GM18861 (cell line): ENCODE measurements around the gene APH1A.
"Not testable (repeated sequence)": the region's sequence is repeated elsewhere in the genome, so short reads cannot be mapped to it uniquely, and the experiment has no call there.

Experiments used
- ATAC-seq: cut with Tn5 transposase; IDR thresholded peaks from one replicate; pipeline ENCODE4 v1.9.1; 2021; ENCODE audit not compliant: unreplicated experiment

The APH1A gene

DNA sequence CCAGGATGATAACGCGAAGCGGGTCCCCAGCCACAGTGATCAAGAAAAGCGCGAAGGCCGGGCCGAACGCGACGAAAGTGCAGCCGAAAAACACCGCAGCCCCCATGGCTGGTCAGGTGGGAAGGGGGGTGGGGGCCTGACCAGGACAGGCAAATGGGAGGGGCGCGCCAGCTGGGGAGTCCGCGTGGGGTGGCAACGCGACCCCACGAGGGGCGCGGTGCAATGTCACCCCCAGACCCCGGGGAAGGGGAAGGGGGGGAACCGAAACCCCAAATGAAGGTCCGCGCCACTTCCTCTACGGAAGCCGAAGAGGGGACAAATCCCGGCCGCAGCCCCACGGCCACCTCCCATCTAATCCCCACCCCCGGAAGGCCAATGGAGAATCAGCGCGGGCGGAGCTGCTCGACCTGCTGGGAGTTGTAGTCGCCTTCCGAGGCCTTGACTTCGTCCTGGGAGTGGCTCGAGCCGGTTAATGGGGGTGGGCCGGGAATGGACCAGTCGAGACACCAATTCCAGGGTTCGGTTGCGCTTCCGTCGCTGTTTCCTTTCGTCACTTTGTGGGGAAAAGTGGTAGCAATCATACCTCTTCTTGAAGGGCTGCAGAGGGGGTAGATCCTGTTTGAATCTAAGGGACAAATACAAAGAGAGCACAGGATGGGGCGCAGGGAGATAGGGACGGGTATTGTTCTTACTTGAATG, at the start of gene APH1A:
Gene APH1A (minus strand): TSS at position 312 of the 699 bp plus-strand sequence. CDS start 206 bp downstream, at position 106.
- ATAC-seq: peak; percentile 70

DNA sequence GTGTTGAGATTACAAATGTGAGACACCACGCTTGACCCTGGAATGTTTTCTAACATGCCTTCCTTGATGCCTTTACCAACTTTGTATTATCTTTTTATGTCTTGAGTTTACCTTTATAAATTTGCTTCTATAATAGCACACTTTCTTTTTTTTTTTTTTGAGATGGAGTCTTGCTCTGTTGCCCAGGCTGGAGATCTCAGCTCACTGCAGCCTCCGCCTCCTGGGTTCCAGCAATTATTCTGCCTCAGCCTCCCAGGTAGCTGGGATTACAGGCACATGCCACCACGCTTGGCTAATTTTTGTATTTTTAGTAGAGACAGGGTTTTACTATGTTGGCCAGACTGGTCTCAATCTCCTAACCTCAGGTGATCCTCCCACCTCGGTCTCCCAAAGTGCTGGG, 45.9 kb upstream of the APH1A start:
- not testable (repeated sequence) for ATAC-seq

DNA sequence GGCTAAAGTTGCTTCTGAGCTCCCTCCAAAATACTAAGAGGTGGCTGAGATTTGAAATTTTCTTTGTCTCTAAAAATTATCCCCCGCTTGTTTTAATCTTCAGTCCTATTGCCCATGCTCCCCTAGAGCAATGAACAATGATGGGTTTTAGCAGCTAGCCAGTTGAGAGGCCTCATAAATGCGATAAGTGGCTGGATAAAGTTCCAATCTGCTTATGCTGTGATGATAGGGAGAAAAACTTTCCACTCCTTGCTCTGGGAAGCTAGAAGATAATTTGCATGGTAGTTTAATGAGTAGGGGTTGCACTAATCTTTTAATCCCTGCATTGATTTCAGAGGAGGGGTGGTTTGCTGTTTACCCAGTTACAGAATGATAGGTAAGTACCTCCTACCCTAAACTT, 42.9 kb upstream of the APH1A start:
- ATAC-seq: no peak

DNA sequence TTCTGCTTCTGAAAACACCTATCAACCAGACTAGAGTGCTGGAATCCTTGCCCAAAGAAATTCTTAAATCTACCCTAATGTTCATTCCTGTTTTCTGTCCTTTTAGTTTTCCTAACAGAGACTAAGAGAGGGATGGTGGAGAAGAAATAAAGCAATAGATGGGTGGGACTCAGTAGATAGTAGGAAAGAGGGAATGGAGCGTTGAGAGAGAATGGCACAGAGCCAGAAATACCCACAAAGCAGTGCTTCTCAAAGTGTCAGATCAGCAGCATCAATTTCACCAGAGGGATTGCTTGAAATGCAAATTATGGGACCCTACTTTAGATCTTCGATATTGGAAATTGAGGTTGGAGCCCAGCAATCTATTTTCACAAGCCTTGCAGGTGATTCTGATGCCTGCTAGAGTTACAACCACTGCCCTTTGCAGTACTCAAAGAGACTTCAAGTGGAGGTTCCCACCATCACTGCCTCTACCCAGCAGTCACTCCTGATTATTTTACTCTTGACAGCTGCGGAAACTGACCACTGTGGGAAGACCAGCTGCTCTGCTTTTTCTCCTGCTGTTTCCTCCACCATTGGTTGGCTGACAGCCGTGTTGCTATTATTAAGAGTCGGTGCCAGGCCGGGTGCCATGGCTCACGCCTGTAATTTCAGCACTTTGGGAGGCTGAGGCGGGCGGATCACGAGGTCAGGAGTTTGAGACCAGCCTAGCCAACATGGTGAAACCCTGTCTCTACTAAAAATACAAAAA, 41.1 kb upstream of the APH1A start:
- ATAC-seq: no peak

DNA sequence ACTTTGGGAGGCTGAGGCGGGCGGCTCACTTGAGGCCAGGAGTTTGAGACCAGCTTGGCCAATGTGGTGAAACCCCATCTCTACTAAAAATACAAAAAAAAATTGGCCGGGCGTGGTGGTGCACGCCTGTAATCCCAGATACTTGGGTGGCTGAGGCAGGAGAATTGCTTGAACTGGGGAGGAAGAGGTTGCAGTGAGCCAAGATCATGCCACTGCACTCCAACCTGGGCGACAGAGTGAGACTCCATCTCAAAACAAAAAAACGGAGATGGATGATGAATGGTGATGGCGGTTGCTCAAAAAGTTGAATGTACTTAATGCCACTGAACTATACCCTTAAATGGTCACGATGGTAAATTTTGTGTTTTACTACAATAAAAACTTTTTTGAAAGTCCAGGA, 39.8 kb upstream of the APH1A start:
- ATAC-seq: not testable (repeated sequence)

DNA sequence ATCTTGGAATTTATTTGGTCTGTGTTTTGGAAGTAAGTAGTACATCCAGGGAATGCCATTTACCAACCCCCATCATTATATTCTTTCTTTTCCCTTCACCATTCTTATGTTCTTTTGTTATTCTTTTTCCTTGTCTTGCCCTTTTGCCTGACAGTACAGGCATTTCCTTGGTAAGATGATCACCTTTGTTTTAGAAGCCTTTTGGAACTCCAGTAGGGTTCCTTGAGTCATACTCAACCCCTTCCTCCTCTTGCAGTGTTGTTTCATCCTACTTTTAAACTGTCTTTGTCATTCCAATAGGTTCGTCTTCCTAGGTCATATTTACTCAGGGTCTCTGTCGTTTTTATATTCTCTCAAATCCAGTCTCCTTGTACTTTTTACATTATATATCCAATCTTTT, 34.1 kb upstream of the APH1A start:
- ATAC-seq: no peak

DNA sequence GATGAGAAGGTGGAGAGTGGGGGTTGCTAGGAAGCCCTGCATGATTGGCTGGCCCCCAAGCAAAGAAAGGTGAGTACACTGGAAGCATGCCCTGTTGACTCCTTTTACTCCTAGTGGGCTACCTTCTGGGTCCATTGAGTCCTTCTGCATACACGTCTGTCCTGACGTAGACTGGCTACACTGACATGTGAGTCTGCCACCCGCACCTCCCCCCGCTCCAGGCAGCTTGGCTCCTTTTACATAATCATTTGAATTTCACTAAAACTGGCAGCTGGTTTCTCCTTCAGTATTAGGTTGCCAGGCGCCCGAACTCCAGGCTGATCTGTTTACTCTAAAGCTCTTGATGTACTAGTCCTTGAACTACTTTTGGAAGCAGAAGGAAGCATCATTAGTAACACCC, 33.5 kb upstream of the APH1A start:
- ATAC-seq: no peak

DNA sequence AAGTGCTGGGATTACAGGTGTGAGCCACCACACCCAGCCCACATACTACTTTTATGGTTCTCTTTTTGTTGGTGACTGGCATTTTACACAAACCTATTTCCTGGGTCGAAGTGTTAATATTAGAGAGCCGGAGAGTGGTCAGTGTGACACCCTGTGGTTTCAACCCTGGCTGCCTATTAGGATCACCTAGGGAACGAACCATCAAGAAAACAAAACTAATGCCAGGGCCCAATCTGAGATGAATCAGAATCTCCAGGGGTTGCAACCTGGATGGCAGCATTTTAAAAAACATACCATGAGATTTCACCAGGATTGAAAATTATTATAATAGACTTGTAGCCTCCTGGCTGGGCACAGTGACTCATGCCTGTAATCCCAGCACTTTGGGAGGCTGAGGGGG, 30.9 kb upstream of the APH1A start:
- no peak for ATAC-seq

DNA sequence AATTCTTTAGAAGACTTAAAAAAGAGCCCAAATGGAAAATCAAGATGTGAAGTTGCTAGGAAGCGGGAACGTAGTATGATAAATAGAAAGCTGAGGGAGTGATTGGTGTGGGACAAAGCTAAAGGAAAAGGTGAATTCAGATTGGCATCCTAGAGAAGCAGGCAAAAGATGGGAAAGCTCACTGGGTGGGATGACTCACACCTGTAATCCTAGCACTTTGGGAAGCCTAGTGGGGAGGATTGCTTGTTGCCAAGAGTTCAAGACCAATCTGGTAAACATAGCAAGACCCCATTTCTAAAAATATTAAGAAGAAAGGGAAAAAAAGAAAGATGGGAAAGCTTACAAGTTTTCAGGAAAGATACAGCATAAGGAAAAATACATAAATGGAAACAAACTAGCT, 26.7 kb upstream of the APH1A start:
- ATAC-seq: no peak

DNA sequence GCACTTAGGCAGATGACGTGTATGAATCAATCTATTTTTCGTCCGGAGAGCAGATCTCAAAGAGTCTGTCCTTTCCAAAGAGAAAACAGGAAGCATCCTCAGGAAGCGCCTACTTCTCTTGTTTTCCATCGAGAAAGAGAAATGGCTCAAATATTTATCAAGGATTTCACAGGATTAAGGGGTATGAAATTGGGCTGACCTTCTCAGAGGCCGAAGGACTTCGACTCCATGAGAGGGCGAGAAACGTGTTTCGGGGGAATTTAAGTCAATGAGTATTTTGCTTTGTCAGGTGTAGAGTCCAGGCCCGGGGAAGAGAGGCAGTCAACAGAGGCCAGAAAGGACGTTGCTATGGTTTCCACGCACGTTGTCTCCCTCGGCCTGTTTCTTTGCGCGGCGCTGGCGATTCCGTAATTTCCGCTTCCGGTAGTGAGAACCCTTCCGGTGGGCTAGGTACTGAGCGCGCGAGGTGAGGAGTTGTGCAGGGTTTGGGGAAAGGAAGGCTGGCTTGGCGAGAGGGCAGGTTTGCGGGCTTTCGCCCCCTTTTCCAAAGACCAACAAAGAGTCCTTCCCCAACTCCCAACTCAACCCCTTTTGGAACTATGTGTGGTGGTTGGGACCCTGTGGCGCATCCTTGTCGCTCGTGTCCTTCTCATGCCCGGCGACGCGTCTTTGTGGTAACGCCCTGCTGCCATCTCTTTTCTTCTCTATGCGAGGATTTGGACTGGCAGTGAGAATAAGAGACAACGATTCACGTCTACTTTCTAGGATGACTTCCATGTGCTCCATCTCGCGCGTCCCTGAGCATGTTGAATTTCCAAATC, 24.8 kb upstream of the APH1A start, which contains the start of gene MRPS21:
Gene MRPS21 (plus strand): TSS at position 429 of the 821 bp plus-strand sequence. CDS start 506 bp downstream, outside the sequence.
- ATAC-seq: peak; percentile 95

DNA sequence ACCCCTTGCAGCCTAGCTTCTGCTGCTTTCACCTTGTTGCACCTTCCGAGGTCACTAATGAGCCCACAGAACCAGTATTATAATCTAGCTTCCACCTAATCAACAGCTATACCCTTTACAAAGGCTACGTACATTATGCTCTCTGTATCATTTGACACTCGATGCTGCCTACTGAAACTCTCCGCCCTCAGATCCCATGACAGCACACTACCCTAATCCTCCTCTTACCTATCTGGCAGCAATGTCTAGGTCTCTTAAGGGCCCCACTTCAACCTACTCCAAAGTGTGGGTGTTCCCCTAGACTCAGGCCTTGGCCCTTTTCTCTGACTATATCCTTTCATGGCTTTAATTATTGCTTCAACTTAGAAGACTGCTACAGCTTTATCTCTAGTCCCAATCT, 20.0 kb upstream of the APH1A start:
- ATAC-seq: no peak

DNA sequence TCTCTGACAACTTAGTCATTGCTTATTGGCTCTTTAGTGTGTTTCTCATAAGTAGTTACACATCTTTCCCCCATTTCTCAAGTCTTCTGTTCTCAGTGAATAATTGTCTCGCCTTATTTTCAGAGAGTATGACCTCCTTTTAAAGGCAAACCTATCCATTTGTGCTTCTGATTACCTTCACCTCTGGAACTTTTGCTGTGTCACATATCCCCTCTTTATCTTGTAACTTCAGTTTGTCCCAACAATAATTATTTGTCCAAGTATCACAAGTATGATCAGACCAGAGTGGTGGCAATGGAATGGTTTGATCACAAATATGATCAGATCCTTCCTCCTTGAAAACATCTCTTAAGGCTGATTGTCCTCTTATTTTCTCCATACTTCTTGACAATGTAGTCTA, 19.6 kb upstream of the APH1A start:
- no peak for ATAC-seq

DNA sequence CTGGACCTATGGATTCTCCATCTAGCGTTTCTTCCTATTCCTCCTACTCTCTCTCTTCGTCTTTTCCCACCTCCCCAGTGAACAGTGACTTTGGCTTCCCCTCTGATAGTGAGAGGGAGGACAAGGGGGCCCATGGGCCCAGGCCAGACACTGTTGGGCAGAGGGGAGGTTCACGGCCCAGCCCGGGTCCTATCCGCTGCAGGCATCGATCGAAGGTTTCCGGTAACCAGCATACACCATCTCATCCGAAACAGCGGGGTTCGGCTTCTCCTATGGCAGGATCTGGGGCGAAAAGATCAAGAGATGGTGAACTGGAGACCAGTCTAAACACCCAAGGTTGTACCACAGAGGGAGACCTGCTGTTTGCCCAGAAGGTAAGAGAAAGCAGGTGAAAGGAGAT, 14.4 kb upstream of the APH1A start:
- no peak for ATAC-seq

DNA sequence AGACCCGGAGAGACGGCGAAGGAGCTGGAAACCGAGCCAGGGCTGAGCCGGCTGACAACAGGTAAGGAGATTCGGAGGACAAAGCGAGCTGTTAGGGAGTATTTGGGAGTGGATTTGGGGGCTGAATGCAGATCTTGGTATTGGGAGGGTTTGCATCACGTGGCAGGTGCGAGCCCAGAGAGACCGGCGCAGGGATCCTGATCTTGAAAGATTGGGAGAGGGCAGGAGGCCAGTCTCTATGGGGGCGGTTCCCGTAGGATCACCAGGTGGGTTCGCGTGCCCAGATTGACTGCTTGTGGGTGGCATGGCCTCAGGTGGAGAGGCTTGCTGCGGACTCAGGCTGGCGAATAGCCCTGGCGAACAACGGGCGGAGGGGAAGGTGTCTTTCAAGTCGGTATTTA, 13.7 kb upstream of the APH1A start:
- no peak for ATAC-seq

DNA sequence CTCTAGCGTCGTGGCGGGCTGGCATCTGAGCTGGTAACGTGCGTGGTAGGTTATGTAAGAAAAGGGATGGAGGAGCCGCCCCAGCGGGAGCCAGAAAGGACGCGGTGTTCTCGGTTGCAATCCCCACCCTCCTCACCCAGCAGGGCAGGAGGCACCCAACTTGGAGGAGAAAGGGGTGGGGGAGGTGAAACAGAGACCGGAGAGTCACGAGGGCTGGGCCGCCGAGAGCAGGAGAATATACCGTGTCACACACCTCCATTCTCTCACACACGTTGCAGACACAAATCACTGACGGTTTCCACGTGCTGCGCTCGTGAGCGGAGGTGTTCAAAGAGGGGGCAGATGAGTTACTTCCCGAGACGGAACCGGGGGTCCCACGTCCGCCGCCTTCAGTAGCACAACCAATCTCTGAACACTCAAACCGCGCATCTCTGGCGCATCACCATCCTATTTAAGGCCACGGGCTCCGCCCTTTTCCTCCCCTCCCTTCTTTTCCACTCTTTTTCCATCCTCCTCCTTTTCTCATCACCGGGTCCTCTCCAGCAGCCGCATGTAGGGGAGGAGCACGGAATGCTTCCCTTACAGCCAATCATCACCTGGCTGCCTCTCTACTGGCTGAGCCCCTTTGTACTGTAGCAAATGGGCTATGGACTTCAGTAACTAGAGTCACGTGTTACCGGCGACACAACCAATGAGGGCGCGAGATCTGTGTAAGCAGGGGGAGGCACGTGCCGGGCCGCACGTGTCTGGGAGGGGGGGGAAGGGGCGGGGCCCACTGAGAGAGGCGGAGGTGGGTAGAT, 13.1 kb upstream of the APH1A start, which contains the start of gene CIART:
Gene CIART (plus strand): TSS at position 797 of the 800 bp plus-strand sequence. CDS start 714 bp downstream, outside the sequence.
- peak; percentile 72 for ATAC-seq

DNA sequence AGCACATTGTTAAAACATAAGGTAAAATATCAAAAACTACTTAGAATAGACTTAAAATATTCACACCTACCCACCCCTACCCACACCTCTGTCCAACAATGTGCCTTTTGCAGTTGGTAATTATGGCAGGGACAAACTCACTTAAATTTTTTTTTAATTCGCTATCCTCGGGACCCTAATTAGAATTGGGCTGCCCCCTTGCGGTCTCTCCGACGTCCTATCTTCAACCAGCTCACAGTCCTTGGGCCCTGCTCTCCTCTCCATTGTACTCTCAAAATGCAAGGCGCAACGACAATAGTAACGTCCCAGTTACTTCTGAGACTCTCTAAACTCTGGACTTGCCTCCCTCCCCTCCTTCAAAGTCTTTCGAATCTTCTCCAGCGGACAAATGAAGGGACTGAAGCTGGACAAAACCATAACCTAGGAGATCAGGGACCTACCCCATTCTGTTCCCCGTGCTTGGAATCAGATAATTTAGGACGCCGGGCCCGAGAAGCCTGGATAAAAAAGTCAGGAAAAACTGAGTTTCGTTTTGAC, 12.5 kb upstream of the APH1A start:
- ATAC-seq: no peak

DNA sequence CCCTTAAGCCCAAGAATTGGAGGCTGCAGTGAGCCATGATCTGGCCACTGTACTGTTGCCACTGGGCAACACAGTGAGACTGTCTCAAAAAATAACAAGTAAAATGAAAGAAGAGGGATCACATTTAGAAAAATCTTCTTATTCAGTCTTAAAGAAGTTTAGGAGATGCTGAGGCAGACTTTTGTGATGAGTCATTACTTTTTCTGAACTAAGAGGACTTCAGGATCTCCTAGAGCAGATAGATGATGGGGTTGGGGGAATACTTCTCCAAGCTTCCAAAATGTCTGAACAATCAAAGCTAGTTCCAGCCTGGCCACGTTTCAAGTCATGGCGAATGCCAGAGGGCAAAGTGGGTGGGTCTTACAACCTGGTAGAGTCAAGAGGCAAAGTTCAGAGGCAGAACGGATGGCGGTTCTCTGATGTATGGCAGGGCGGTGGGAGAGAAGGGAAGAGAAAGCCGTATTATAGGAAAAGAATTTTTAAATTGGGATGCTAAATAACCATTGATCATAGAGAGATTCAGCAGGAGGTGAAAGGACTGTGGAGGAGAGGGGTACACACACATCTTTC, 11.4 kb upstream of the APH1A start:
- no peak for ATAC-seq

DNA sequence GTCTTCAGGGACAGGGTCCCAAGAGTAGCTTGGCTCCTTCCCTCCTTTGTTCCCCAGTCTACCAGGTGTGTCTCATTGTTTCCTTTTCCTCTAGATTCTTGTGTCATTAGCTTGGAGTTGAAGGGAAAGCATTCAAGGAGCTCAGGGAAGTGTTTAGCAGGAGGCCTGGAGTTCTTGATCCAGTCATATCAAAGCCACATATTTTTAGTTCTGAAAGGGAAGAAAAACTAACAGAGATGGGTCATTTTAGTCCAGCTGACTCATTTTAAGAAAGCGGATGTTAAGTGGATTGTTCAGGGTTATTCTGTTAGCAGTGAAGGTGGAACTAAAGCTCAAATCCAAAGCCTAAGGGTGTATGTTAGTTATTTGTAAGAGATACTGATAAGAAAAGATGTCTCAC, 4.5 kb upstream of the APH1A start:
- no peak for ATAC-seq

DNA sequence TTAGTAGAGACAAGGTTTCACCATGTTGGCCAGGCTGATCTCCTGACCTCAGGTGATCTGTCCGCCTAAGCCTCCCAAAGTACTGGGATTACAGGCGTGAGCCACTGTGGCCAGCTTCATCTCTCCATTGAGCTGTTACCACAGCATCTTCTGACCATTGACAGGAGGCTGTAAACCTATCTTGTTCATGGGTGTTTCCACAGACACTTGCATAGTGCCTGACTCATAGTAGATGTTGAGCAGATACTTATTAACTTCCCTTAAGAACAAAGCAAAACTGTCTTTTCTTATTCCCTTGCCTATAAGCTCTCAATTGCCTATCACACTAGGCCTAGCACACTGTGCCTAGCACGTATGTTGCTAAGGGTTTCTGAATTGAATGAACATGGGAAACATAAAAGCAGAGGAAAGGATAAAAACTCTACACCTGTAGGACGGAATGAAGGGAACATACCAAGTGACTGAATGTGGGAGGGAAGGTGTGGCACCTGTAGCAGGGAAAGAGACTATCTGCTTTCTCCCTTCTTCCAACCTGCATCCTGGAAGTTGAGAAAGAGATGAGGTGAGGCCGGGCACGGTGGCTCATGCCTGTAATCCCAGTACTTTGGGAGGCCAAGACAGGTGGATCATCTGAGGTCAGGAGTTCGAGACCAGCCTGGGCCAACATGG, 2.6 kb upstream of the APH1A start:
- ATAC-seq: no peak
